GM18867 (cell line): ENCODE data around the gene LMAN1L.

Experiments
- ATAC-seq: cut with Tn5 transposase; IDR thresholded peaks from one replicate; pipeline ENCODE4 v1.9.1; 2021; ENCODE audit warnings: mild to moderate bottlenecking, moderate library complexity; ENCODE audit not compliant: unreplicated experiment

The LMAN1L gene

GRCh38 chr15:74854453-74855022 is 41.9 kb downstream of the LMAN1L start:
- ATAC-seq: no peak

DNA sequence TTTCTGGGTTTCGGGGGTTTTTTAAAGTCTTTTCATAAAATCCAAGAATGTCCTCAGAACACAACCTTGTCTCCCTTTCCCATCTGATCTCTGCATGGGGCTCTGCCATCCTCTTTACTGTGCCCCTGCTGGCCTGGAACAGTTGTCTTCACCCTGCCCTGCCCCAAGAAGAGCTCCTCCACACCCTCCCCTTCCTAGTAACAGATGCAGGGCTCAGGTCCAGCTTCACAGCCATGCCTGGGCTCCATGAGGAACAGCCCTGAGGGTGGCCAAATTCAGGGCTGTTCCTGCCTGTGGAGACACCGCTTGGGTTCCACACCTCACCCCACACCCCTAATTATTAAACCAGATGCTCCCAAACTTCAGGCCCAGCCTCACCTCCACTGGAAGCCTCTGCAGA is 43.2 kb downstream of the LMAN1L start:
- no peak for ATAC-seq

DNA sequence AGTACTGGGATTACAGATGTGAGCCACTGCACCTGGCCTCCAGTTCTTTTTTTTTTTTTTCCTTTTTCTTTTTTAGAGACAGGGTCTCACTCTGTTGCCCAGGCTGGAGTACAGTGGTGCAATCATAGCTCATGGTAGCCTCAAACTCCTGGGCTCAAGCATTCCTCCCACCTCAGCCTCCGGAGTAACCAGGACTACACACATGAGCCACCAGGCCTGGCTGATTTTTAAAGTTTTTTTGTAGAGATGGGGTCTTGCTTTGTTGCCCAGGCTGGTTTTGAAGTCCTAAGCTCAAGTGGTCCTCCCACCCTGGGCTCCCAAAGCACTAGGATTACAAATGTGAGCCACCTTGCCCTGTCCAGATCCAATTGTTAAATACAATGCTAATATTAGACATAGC is 43.9 kb downstream of the LMAN1L start:
- no peak for ATAC-seq

- ATAC-seq: peak; percentile 72
Observed at GRCh38 chr15:74857082-74857655, 44.5 kb downstream of the LMAN1L start.

DNA sequence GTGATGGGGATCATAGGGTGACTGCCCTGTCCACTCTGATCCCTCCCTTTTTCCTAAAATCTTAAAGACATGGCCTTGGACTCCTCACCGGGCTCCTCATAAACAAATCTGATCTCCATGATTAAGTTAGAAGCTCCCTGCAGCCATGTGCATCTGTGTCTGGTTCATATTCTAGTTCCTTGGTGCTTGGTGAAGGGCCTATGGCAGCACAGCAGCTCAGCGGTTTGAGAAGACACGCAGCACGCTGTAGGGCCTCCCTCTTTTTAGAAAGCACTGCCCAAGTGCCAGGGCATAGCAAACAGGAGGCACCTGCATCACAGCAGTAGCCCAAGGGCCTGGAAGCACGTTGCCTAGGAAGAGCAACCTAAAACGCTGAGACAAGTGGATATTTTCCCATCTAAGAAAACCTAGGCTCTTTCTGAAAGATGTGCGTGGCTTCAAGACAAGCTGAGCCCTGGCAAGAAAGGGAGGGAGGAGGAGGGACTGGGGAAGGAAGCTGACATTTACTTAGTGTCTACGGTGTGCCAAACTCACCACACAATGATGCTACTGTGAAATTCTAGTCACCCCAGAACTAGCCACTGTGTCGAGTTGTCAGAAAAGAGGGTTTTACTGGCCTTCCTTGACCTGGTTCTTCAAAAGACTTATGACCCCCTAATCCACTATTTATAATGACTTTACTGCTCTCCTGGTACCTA is 45.2 kb downstream of the LMAN1L start:
- peak; percentile 35 for ATAC-seq

- ATAC-seq: no peak
Observed at GRCh38 chr15:74858369-74858740, 45.7 kb downstream of the LMAN1L start.

GRCh38 chr15:74863239-74864056 is 50.8 kb downstream of the LMAN1L start:
- ATAC-seq: no peak

DNA sequence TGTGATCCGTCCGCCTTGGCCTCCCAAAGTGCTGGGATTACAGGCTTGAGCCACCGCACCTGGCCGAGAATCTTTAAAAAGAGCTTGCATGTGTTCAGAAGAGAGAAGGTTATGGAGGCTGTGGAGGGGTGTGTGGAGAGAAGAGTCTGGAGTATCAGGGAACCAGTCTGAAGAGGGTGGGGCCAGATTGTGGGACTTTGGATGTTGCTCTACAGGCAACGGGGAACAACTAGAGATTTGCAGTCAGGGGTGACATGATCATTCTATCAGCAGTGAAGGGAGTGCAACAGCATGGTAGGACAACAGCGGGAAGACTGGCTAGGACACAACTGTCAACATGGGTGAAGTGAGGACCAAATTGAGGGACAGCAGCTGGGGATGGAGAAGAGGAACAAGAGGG is 51.7 kb downstream of the LMAN1L start:
- ATAC-seq: no peak

DNA sequence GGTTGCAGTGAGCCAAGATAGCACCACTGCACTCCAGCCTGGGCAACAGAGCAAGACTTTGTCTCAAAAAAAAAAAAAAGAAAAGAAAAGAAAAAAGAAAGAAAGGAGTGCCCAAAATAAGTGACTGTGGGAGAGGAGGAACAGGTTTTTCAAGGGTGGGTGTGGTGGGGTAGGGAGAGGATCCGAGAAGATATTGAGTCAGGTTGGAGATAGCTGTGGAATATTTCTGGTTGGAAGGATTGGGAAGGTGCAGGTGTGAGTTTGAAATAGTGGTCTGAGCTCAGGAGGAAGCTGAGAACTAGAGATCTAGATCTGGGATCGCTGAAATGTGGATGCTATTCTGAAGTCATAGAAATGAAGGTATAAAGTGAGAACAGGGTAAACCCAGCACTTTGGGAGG is 52.7 kb downstream of the LMAN1L start:
- no peak for ATAC-seq

DNA sequence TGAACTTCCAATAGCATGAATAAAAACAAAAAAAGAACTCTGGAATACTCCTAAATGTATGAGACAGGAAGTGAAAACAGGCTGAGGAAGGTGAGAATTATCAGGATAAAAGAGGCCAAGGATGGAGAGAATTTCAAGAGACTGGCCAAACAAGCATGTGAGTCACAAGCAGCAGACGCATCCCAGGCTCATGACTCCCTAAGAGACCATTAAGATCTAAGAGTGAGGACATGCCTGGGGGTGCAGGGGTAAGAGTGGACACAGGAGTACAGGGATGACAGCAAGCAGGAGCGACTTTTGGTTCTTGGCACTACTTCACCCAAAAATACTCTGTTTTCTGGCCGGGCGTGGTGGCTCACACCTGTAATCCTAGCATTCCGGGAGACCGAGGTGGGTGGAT is 53.5 kb downstream of the LMAN1L start:
- ATAC-seq: no peak

GRCh38 chr15:74867466-74868038 is 54.9 kb downstream of the LMAN1L start:
- ATAC-seq: no peak

DNA sequence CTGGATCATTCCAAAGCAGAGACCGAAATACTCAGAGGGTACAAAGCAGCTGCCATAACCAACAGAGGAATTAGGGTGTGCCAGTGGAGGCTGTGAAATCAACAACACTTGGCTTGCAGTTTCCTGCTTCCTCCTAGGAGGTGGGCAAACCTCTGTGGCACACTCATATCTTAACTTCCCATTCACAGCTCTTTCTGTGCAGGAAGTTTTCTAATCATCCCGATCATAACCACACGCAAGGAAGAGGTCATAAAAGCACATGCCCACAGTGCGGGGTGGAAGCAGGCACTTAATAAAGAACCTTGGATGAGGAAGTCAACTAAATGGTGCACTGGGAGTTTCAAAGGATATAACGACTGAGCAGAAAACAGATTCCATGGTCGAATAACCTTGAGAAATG is 55.4 kb downstream of the LMAN1L start:
- no peak for ATAC-seq

GRCh38 chr15:74869372-74869725 is 56.7 kb downstream of the LMAN1L start:
- no peak for ATAC-seq

GRCh38 chr15:74869726-74870407 is 57.2 kb downstream of the LMAN1L start:
- ATAC-seq: peak; percentile 42

- ATAC-seq: no peak
Observed at GRCh38 chr15:74870436-74871215, 58.0 kb downstream of the LMAN1L start.

DNA sequence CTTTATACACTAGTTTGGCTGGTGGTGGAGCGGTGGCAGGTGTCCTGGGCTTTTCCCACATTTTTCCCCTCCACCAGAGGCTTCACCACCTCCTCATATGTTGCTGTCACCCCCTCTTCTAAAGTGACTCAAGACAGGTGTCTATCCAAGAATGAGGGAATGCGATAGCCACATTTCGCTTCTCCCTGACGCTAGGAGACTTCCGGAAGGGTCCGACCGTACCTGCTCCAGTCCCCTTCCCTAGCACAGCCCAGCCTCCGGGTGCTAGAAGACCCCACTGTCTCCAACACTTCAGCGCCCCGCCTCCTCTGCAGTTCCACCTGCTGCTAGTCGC is 60.0 kb downstream of the LMAN1L start:
- ATAC-seq: no peak

- ATAC-seq: peak; percentile 74
Observed at GRCh38 chr15:74873036-74873755, 60.6 kb downstream of the LMAN1L start, which contains the start of gene SCAMP2. Gene SCAMP2, minus strand, starts transcription at chr15:74873365. Its CDS starts 110 bp downstream, at chr15:74873255.

DNA sequence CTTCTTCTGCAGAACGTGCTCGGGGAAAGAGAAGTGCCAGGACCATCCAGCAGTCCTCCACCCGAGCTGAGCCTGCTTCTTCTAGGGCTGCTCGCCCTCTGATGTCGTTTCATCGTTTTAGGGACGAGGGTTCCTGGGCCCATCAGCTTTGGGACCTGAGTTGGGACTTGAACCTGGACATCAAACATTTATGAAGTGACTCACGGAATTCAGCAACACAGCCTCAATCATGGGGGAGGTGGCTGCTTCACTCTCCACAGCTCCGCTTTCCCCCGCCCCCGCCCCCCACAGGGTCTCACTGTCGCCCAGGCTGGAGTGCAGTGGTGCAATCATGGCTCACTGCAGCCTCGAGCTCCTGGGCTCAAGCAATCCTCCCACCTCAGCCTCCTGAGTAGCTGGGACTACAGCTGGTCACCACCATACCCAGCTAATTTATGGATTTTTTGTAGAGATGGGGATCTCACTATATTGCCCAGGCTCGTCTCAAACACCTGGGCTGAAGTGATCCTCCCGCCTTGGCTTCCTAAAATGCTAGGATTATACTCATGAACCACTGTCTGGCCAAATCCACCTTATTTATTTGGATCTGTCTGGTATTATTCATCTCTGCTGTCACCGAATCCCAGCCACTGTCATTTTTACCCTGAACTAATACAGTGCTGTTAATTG is 61.3 kb downstream of the LMAN1L start:
- ATAC-seq: no peak
